ENCODE data around the gene PLAGL2.
A peak's percentile ranks its signal among the peaks of the same experiment; 100 is the strongest.

The PLAGL2 gene

GRCh38 chr20:32231245-32231644 is 23.7 kb upstream of the PLAGL2 start:
- peak; percentile 34 for DNase-seq (ENCODE audit: low read depth)

GRCh38 chr20:32230707-32231106 is 23.2 kb upstream of the PLAGL2 start:
- DNase-seq (ENCODE audit: low read depth), result no peak

GRCh38 chr20:32229251-32229747 is 21.8 kb upstream of the PLAGL2 start:
- DNase-seq (ENCODE audit: low read depth), result no peak

- no peak for DNase-seq (ENCODE audit: low read depth)
These were observed 20.5 kb upstream of the PLAGL2 start for GRCh38 chr20:32227744-32228688.

GRCh38 chr20:32227306-32227705 is 19.8 kb upstream of the PLAGL2 start:
- DNase-seq (ENCODE audit: low read depth), result no peak

- DNase-seq (ENCODE audit: low read depth), result no peak
These were observed 18.8 kb upstream of the PLAGL2 start for GRCh38 chr20:32226391-32226790.

- no peak for DNase-seq (ENCODE audit: low read depth)
These were observed 16.9 kb upstream of the PLAGL2 start for GRCh38 chr20:32224463-32224862.

- no peak for DNase-seq (ENCODE audit: low read depth)
These were observed 10.8 kb upstream of the PLAGL2 start for GRCh38 chr20:32218156-32218900.

- DNase-seq (ENCODE audit: low read depth), result no peak
These were observed 8.9 kb upstream of the PLAGL2 start for GRCh38 chr20:32216179-32217142.

GRCh38 chr20:32215729-32216128 is 8.2 kb upstream of the PLAGL2 start:
- no peak for DNase-seq (ENCODE audit: low read depth)

- DNase-seq (ENCODE audit: low read depth), result no peak
These were observed 7.6 kb upstream of the PLAGL2 start for GRCh38 chr20:32215147-32215546.

GRCh38 chr20:32213870-32214269 is 6.3 kb upstream of the PLAGL2 start:
- DNase-seq (ENCODE audit: low read depth), result no peak

- peak; percentile 16 for DNase-seq (ENCODE audit: low read depth)
These were observed 2.5 kb upstream of the PLAGL2 start for GRCh38 chr20:32209850-32210605.

GRCh38 chr20:32208499-32209154 is 1.1 kb upstream of the PLAGL2 start:
- DNase-seq (ENCODE audit: low read depth), result no peak

- peak; percentile 28 for DNase-seq (ENCODE audit: low read depth)
These were observed 550 bp downstream of the PLAGL2 start for GRCh38 chr20:32206760-32207625.

GRCh38 chr20:32205843-32206759 is 1.4 kb downstream of the PLAGL2 start:
- no peak for DNase-seq (ENCODE audit: low read depth)

- no peak for DNase-seq (ENCODE audit: low read depth)
These were observed 2.3 kb downstream of the PLAGL2 start for GRCh38 chr20:32205110-32205842.

Measured in ELR (cell line).